Heart right ventricle (tissue), 16 donors: ENCODE data around the gene RASAL2. TPM values are rescaled to one million over a fixed set of nuclear protein-coding genes. Genes with fewer than 3 reads are reported as not detected.
"Not testable (repeated sequence)": the region's sequence is repeated elsewhere in the genome, so short reads cannot be mapped to it uniquely, and the experiment has no call there.

ENCODE experiments used
- ATAC-seq, 8 donors: fragments of 200-7000 bp; cut with Tn5 transposase; one replicate each; pipeline ENCODE4 v1.9.1; 2020; ENCODE audit warnings: mild to moderate bottlenecking in 8 of 8, moderate library complexity in 8 of 8, moderate number of reproducible peaks in 1 of 8
- DNase-seq, 2 donors: peaks; one replicate each; pipeline ENCODE4 v3.0.0-alpha.2; 2020
- H3K27ac ChIP-seq, 10 donors: fragments of 200-600 bp; sonication (generic) in 2 of 10; one replicate each; pipeline versions ENCODE4 v1.5.0 to v1.8.0; 2020 to 2022; ENCODE audit warnings: mild to moderate bottlenecking in 3 of 10
- H3K27me3 ChIP-seq, 7 donors: fragments of 200-600 bp; one replicate each; pipeline ENCODE4 v1.8.0; 2021 to 2022; ENCODE audit warnings: mild to moderate bottlenecking in 2 of 7
- H3K36me3 ChIP-seq, 9 donors: fragments of 200-600 bp; sonication (generic) in 1 of 9; one replicate each; pipeline versions ENCODE4 v1.5.0 to v1.8.0; 2020 to 2022; ENCODE audit warnings: mild to moderate bottlenecking in 2 of 9
- H3K4me1 ChIP-seq, 9 donors: fragments of 200-600 bp; sonication (generic) in 1 of 9; one replicate each; pipeline versions ENCODE4 v1.5.0 to v1.8.0; 2020 to 2022; ENCODE audit warnings: mild to moderate bottlenecking in 4 of 9
- H3K4me3 ChIP-seq, 10 donors: fragments of 200-600 bp; sonication (generic) in 2 of 10; one replicate each; pipeline versions ENCODE4 v1.5.0 to v1.8.0; 2020 to 2022; ENCODE audit warnings: mild to moderate bottlenecking in 7 of 10, moderate library complexity in 2 of 10
- H3K9me3 ChIP-seq, 11 donors: fragments of 200-600 bp in 10 of 11; sonication (generic) in 2 of 11; one replicate each; pipeline versions ENCODE4 v1.5.0 to v1.8.0; 2013 to 2022; ENCODE audit warnings: mild to moderate bottlenecking in 2 of 11, control low read depth in 1 of 11, moderate library complexity in 1 of 11
- CTCF ChIP-seq, 9 donors: fragments of 200-600 bp; sonication (generic) in 2 of 9; IDR thresholded peaks; one replicate each; pipeline versions ENCODE4 v1.5.0 to v1.8.0; 2021 to 2022; ENCODE audit warnings: antibody characterized with exemption in 9 of 9, mild to moderate bottlenecking in 5 of 9, moderate library complexity in 1 of 9
- WGBS, 2 donors: extraction: QIAGEN DNeasy Blood & Tissue Kit; methylation state at CpG; one replicate each; pipeline ENCODE4 v1.1.7; 2013; ENCODE audit warnings: inconsistent platforms in 1 of 2; 5-methylcytosine and 5-hydroxymethylcytosine counted together
- intact Hi-C, 10 donors: fragments of 100-400 bp; cut with DNase I; formaldehyde crosslinking; loops; one replicate each; pipeline versions ENCODE4 v1.11.1 to v1.14.2; 2022
- polyA plus RNA-seq, 2 donors: library from polyadenylated mRNA; stranded (reverse); fragments of 200-250 nt; gene quantifications; one replicate each; pipeline ENCODE4 v1.2.3, GENCODE V29; 2013
- total RNA-seq, 10 donors: library from RNA; stranded (reverse); fragmentation: NEBNext Ultra II Directional in 3 of 10; extraction: Animal tissue kit (Norgen Biotek cat#: 25700) in 3 of 10; gene quantifications; one replicate each; pipeline versions ENCODE4 v1.2.1 to v1.2.4, GENCODE V29; 2021 to 2023
- donor health status: Arrhythmogenic right ventricular cardiomyopathy.
- donor health status: ischemic (EF 13 %, LVEDD 7.1; RV severe dilation, severe dysfunction).
- donor health status: healthy with polysubstance abuse.
- donor health status: DM: no; HTN: yes; CAD: no.
- donor health status: DM: no; HTN: no; CAD: no.
- donor health status: ischemic (EF 25% LVEDD 6.9; RV normal size, moderate dysfunction).
- donor health status: ischemic (EF 25% LVEDD 5.7; RV mildly dilated, moderate dysfunction).
- donor health status: healthy.
- donor health status: DM: yes; HTN: yes; CAD: no.
- donor health status: Ischemic cardiomyopathy.
- donor health status: ischemic (EF 35%, LVEDD 5.7; RV mildly dilated, moderate dysfunction).
- donor health status: nonischemic (EF 11% LVEDD 7.7; RV severe dilation, severe dysfunction).
- donor health status: DM: yes; HTN: yes; CAD: no.
- donor health status: PGD.
- donor health status: ischemic (EF 29% LVEDD 5.4; RV normal size, mild dysfunction).
- donor health status: nonischemic (EF 23%, LVEDD 6.1; RV moderate dilation, normal function).

The RASAL2 gene
- total and polyA plus RNA-seq, 12 donors, result 3.5 to 59.8 (median 36.2) TPM

- Histone ChIP-seq H3K36me3 (no peaks in the 10 kb centered on the region), H3K27ac (no peak overlapping the region), H3K4me3 (no peak overlapping the region), H3K27me3 (no peaks in the 10 kb centered on the region), H3K9me3 (no peaks in the 10 kb centered on the region), H3K4me1 (peaks cover 0 to 6% (median 0%) of the 10 kb centered on the region in 9 donors)
- intact Hi-C loops, result loop anchor here in 8 of 10 donors (2.0 to 10.0 kb wide), 3 partner anchors 190 to 197 kb away; no protein-coding TSS in a partner anchor
- 25 to 36% methylated on average over 5 of the region's 5 CpGs for WGBS, 2 donors
- ATAC-seq (peak; percentile 64 to 89 (median 78)), DNase-seq (peak; percentile 66 to 76)
- peak; percentile 75 to 94 (median 92) for TF ChIP-seq CTCF (IDR thresholded peaks at IDR 0.05)
Observed at GRCh38 chr1:178501705-178502329, 407.9 kb downstream of the RASAL2 start.

- Histone ChIP-seq H3K27ac (no peak overlapping the region), H3K9me3 (no peaks in the 10 kb centered on the region), H3K4me3 (no peak overlapping the region), H3K36me3 (no peaks in the 10 kb centered on the region), H3K4me1 (peaks cover 0 to 6% (median 0%) of the 10 kb centered on the region in 9 donors), H3K27me3 (no peaks in the 10 kb centered on the region)
- DNase-seq, result no peak
- no peak for TF ChIP-seq CTCF (IDR thresholded peaks at IDR 0.05)
- intact Hi-C loops, result loop anchor here in 7 of 10 donors (5.0 to 10.0 kb wide), 2 partner anchors 190 to 198 kb away; no protein-coding TSS in a partner anchor
- WGBS, 2 donors, result 92 to 95% methylated on average over 3 of the region's 3 CpGs
- no peak for ATAC-seq
Observed at GRCh38 chr1:178502330-178502714, 408.4 kb downstream of the RASAL2 start.

- H3K27me3 ChIP-seq, result no peaks in the 10 kb centered on the region
- ATAC-seq (no peak), DNase-seq (no peak)
- no peaks in the 10 kb centered on the region for H3K9me3 ChIP-seq
- 89 to 94% methylated on average over 5 of the region's 5 CpGs for WGBS, 2 donors
- peaks cover 0 to 6% (median 0%) of the 10 kb centered on the region in 9 donors for H3K4me1 ChIP-seq
- intact Hi-C loops, result loop anchor here in 7 of 10 donors (5.0 to 10.0 kb wide), 2 partner anchors 191 to 198 kb away; no protein-coding TSS in a partner anchor
- no peak overlapping the region for H3K27ac ChIP-seq
- no peak for TF ChIP-seq CTCF (IDR thresholded peaks at IDR 0.05)
- H3K36me3 ChIP-seq, result no peaks in the 10 kb centered on the region
- H3K4me3 ChIP-seq, result no peak overlapping the region
Observed at GRCh38 chr1:178502856-178503255, 409.0 kb downstream of the RASAL2 start.

GRCh38 chr1:178503316-178503715 is 409.4 kb downstream of the RASAL2 start:
- not testable (repeated sequence) for H3K9me3 ChIP-seq, H3K36me3 ChIP-seq, DNase-seq, H3K27ac ChIP-seq, ATAC-seq, H3K27me3 ChIP-seq, H3K4me1 ChIP-seq, H3K4me3 ChIP-seq
- WGBS, 2 donors, result 96% methylated on average over 14 of the region's 14 CpGs
- intact Hi-C loops, result loop anchor here in 7 of 10 donors (5.0 to 10.0 kb wide), 2 partner anchors 191 to 199 kb away; no protein-coding TSS in a partner anchor

GRCh38 chr1:178503849-178504248 is 409.9 kb downstream of the RASAL2 start:
- H3K4me3 ChIP-seq, result no peak overlapping the region
- DNase-seq (no peak), ATAC-seq (no peak)
- H3K27ac ChIP-seq, result no peak overlapping the region
- no peaks in the 10 kb centered on the region for H3K27me3 ChIP-seq
- intact Hi-C loops, result loop anchor here in 7 of 10 donors (5.0 to 10.0 kb wide), 2 partner anchors 192 to 199 kb away; no protein-coding TSS in a partner anchor
- no peak for TF ChIP-seq CTCF (IDR thresholded peaks at IDR 0.05)
- no peaks in the 10 kb centered on the region for H3K36me3 ChIP-seq
- no peaks in the 10 kb centered on the region for H3K9me3 ChIP-seq
- H3K4me1 ChIP-seq, result peaks cover 0 to 6% (median 0%) of the 10 kb centered on the region in 9 donors
- WGBS, 2 donors, result 75 to 82% methylated on average over 6 of the region's 6 CpGs
